SK-N-MC (cell line): ENCODE data around the gene OTOGL.

Experiments
- EZH2 ChIP-seq: fragments of 200-600 bp; sonication (generic); IDR thresholded peaks from one replicate; pipeline ENCODE4 v1.6.1; 2017; ENCODE audit warnings: antibody characterized with exemption
- FOXP2 ChIP-seq: optimal IDR thresholded peaks from 2 replicates; pipeline ENCODE3; 2011; ENCODE audit warnings: mild to moderate bottlenecking, moderate library complexity; ENCODE audit not compliant: insufficient read depth; ENCODE audit errors: extremely low read length, control extremely low read depth

GRCh38 chr12:80086025-80086424 lies 13.3 kb upstream of the OTOGL start:
- TF ChIP-seq FOXP2 (no peak), EZH2 (no peak)
